Panc1 (cell line): ENCODE data around the gene DIP2C. TPM values are rescaled to one million over a fixed set of nuclear protein-coding genes. Genes with fewer than 3 reads are reported as not detected.
"Not testable (repeated sequence)": the region's sequence is repeated elsewhere in the genome, so short reads cannot be mapped to it uniquely, and the experiment has no call there.

Experiments
- ATAC-seq: fragments of 200-7000 bp; cut with Tn5 transposase; 2 replicates; pipeline ENCODE4 v1.9.1; 2020; ENCODE audit warnings: mild to moderate bottlenecking, moderate library complexity
- BruUV-seq: library from RNA; stranded (reverse); fragments of 400-500 nt; replicated peaks from 2 replicates; lab custom pipeline; 2021; lab: Mats Ljungman, UMichigan
- CTCF ChIA-PET: fragments of 300-600 bp; sonication (Branson Sonifier 250); formaldehyde crosslinking; loops from one replicate; lab custom pipeline; 2022; ENCODE audit warnings: antibody characterized with exemption; lab: Charles Lee
- POLR2A ChIA-PET: fragments of 300-600 bp; sonication (Branson Sonifier 250); formaldehyde crosslinking; loops from one replicate; lab custom pipeline; 2022; ENCODE audit warnings: antibody characterized with exemption; lab: Charles Lee
- DNase-seq: peaks from one replicate; pipeline ENCODE4 v3.0.0-alpha.2; 2010; ENCODE audit warnings: low read depth, low spot score
- H3K27ac ChIP-seq: 2 replicates; pipeline ENCODE4 v1.5.1; 2011; ENCODE audit warnings: mild to moderate bottlenecking, low read length, inconsistent platforms
- H3K27me3 ChIP-seq: fragments of 200-500 bp; sonication (Bioruptor generic); 2 replicates; pipeline ENCODE4 v1.6.0; 2014; ENCODE audit warnings: low read length, inconsistent platforms; ENCODE audit not compliant: control insufficient read depth, insufficient read depth
- H3K36me3 ChIP-seq: fragments of 200-500 bp; sonication (Bioruptor generic); 2 replicates; pipeline ENCODE4 v1.5.1; 2014; ENCODE audit warnings: inconsistent platforms, mild to moderate bottlenecking, low read length, moderate library complexity; ENCODE audit not compliant: control insufficient read depth, insufficient read depth
- H3K4me1 ChIP-seq: 2 replicates; pipeline ENCODE4 v1.5.1; 2011; ENCODE audit warnings: inconsistent platforms, mild to moderate bottlenecking, low read length, moderate library complexity; ENCODE audit not compliant: control insufficient read depth, insufficient read depth
- H3K4me3 ChIP-seq, 2 experiments: 2 replicates each; pipeline ENCODE4 v1.5.1; 2011 to 2012; ENCODE audit warnings: low read depth in 2 of 2, low read length in 2 of 2, mild to moderate bottlenecking in 2 of 2, inconsistent platforms in 1 of 2, moderate library complexity in 1 of 2
- H3K9me3 ChIP-seq: fragments of 200-500 bp; sonication (Bioruptor generic); 2 replicates; pipeline ENCODE4 v1.5.1; 2014; ENCODE audit warnings: low read depth, mild to moderate bottlenecking, inconsistent platforms, low read length, moderate library complexity; ENCODE audit not compliant: control insufficient read depth, insufficient read depth
- CTCF ChIP-seq: fragments of 450-650 bp; IDR thresholded peaks from 2 replicates; pipeline ENCODE4 v1.5.1; 2017; ENCODE audit warnings: mild to moderate bottlenecking
- POLR2AphosphoS5 ChIP-seq: IDR thresholded peaks from 2 replicates; pipeline ENCODE4 v1.6.1; 2012; ENCODE audit warnings: mild to moderate bottlenecking, low read depth, low read length, moderate library complexity
- REST ChIP-seq, 2 experiments: IDR thresholded peaks; 2 replicates each; pipeline ENCODE4 v1.6.1; 2011 to 2012; ENCODE audit warnings: low read depth in 2 of 2, control low read depth in 1 of 2, low read length in 1 of 2, mild to moderate bottlenecking in 1 of 2, moderate library complexity in 1 of 2; ENCODE audit not compliant: insufficient read depth in 1 of 2
- SIN3A ChIP-seq: IDR thresholded peaks from 2 replicates; pipeline ENCODE4 v1.6.1; 2012; ENCODE audit warnings: low read depth, mild to moderate bottlenecking, low read length, moderate library complexity, borderline replicate concordance; ENCODE audit not compliant: insufficient read depth
- TCF7L2 ChIP-seq: IDR thresholded peaks from 2 replicates; pipeline ENCODE4 v1.6.1; 2011; ENCODE audit warnings: mild to moderate bottlenecking, low read depth, low read length, inconsistent platforms
- in situ Hi-C: cut with HindIII; loops from 2 replicates; pipeline ENCODE4 v1.10.0; 2016; ENCODE audit warnings: low sequenced_read_pairs, low pct_unique_long_range_greater_than_20kb
- intact Hi-C: fragments of 100-400 bp; cut with micrococcal nuclease; formaldehyde crosslinking; loops from one replicate; pipeline ENCODE4 v1.10.0; 2022; ENCODE audit not compliant: unreplicated experiment
- total RNA-seq: library from RNA; stranded (reverse); gene quantifications from one replicate; pipeline ENCODE4 v1.2.1, GENCODE V29; 2021; ENCODE audit not compliant: unreplicated experiment

DIP2C gene
- total RNA-seq, 1 experiment from 2014 or later: 13.2 TPM

- ATAC-seq (peak; percentile 59), DNase-seq (no peak)
- Histone ChIP-seq H3K27me3 (no peaks in the 10 kb centered on the region), H3K4me1 (peaks cover 7% of the 10 kb centered on the region), H3K27ac (no peak overlapping the region), H3K9me3 (no peaks in the 10 kb centered on the region), H3K36me3 (no peaks in the 10 kb centered on the region), H3K4me3 (no peak overlapping the region; a peak in 1 of 4 replicates)
- POLR2A ChIA-PET: no interaction called here
- no peak for TF ChIP-seq CTCF
- no peak for TF ChIP-seq POLR2AphosphoS5
- no peak for TF ChIP-seq REST (IDR thresholded peaks at IDR 0.05; ENCODE audit: insufficient read depth in 1 of 2, low read depth in 2 of 2, low read length in 1 of 2)
- no peak for TF ChIP-seq SIN3A
- no peak for TF ChIP-seq TCF7L2
- CTCF ChIA-PET: no interaction called here
- in situ Hi-C loops: no loop called here
- no TSS peak for BruUV-seq
- intact Hi-C loops: no loop called here
These were observed 39.5 kb downstream of the DIP2C start for GRCh38 chr10:649798-650440.

GRCh38 chr10:649445-649797, 40.0 kb downstream of the DIP2C start:
- peaks cover 7% of the 10 kb centered on the region for H3K4me1 ChIP-seq
- ATAC-seq (no peak), DNase-seq (no peak)
- POLR2A ChIA-PET: no interaction called here
- H3K27ac ChIP-seq: no peak overlapping the region
- H3K9me3 ChIP-seq: no peaks in the 10 kb centered on the region
- intact Hi-C loops: no loop called here
- TF ChIP-seq TCF7L2: no peak
- no peak for TF ChIP-seq POLR2AphosphoS5
- TF ChIP-seq CTCF: no peak
- no peak for TF ChIP-seq REST (IDR thresholded peaks at IDR 0.05; ENCODE audit: insufficient read depth in 1 of 2, low read depth in 2 of 2, low read length in 1 of 2)
- TF ChIP-seq SIN3A: no peak
- H3K36me3 ChIP-seq: no peaks in the 10 kb centered on the region
- BruUV-seq: no TSS peak
- H3K4me3 ChIP-seq: no peak overlapping the region
- in situ Hi-C loops: no loop called here
- CTCF ChIA-PET: no interaction called here
- no peaks in the 10 kb centered on the region for H3K27me3 ChIP-seq

- H3K4me1 ChIP-seq, ATAC-seq, DNase-seq, in situ Hi-C loops, BruUV-seq, CTCF ChIA-PET, intact Hi-C loops, H3K27me3 ChIP-seq, H3K9me3 ChIP-seq, H3K36me3 ChIP-seq, H3K4me3 ChIP-seq, POLR2A ChIA-PET, H3K27ac ChIP-seq: not testable (repeated sequence)
These were observed 42.4 kb downstream of the DIP2C start for GRCh38 chr10:647019-647418.
